ENCODE results near the gene ACOD1. TPM values are rescaled to one million over a fixed set of nuclear protein-coding genes. Genes with fewer than 3 reads are reported as not detected.

ACOD1 gene
- total RNA-seq, 1 experiment from 2014 or later = not detected

DNA sequence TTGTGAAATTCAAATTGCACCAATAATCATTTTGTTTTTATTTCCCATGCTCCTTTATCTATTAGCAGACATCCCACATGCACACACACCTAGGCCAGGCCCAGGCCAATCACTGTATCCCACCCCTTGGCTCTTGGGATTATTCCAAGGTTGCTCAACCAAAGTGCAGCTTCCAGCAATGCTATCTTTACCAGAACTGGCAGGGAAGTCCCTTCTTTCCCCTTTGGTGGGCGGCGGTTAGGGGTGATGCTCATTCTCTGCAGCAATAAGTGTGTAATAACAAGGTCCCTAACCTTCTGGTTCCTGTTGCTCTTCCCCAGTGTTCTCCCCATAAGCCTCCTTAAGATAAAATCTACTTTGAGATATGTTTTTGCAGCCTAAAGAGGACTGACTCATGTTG, 43.8 kb upstream of the ACOD1 start:
- H3K27ac ChIP-seq (ENCODE audit: low read length) = no peak overlapping the region
- intact Hi-C loops (cut with micrococcal nuclease) = loop anchor here (5.0 to 10.0 kb wide), 4 partner anchors 78 to 1220 kb away; no protein-coding TSS in a partner anchor
- peaks cover 7% of the 10 kb centered on the region; the same call in 1 of the 2 replicates for H3K27me3 ChIP-seq (ENCODE audit: low read length)
- POLR2A ChIA-PET (ENCODE audit: unreplicated experiment) = no interaction called here
- CTCF ChIA-PET = no interaction called here
- no peaks in the 10 kb centered on the region for H3F3A ChIP-seq (ENCODE audit: low read length, unreplicated experiment)
- no peak overlapping the region for H2AFZ ChIP-seq (ENCODE audit: low read length)
- H3K9me2 ChIP-seq (replicated peaks; ENCODE audit: low read length) = no peaks in the 10 kb centered on the region
- no peaks in the 10 kb centered on the region for H3K36me3 ChIP-seq (ENCODE audit: low read depth, low read length)
- H3K4me3 ChIP-seq (ENCODE audit: low read length) = no peak overlapping the region
- H3K9me3 ChIP-seq (ENCODE audit: low read length) = no peaks in the 10 kb centered on the region
- no peak overlapping the region for H3K4me2 ChIP-seq (ENCODE audit: low read length)
- no TSS peak for BruUV-seq (replicated peaks)
- TF ChIP-seq, protein P1, sequence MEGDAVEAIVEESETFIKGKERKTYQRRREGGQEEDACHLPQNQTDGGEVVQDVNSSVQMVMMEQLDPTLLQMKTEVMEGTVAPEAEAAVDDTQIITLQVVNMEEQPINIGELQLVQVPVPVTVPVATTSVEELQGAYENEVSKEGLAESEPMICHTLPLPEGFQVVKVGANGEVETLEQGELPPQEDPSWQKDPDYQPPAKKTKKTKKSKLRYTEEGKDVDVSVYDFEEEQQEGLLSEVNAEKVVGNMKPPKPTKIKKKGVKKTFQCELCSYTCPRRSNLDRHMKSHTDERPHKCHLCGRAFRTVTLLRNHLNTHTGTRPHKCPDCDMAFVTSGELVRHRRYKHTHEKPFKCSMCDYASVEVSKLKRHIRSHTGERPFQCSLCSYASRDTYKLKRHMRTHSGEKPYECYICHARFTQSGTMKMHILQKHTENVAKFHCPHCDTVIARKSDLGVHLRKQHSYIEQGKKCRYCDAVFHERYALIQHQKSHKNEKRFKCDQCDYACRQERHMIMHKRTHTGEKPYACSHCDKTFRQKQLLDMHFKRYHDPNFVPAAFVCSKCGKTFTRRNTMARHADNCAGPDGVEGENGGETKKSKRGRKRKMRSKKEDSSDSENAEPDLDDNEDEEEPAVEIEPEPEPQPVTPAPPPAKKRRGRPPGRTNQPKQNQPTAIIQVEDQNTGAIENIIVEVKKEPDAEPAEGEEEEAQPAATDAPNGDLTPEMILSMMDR (conservative IDR thresholded peaks at IDR 0.05; ENCODE audit: low read depth, low read length) = no peak
- no peaks in the 10 kb centered on the region for H3K79me2 ChIP-seq (ENCODE audit: low read length)
- DNase-seq (no peak), ATAC-seq (no peak)
- no peak overlapping the region for H3K9ac ChIP-seq (ENCODE audit: low read length)
- no peaks in the 10 kb centered on the region for H4K20me1 ChIP-seq (ENCODE audit: low read length)
- no peaks in the 10 kb centered on the region for H3K4me1 ChIP-seq (ENCODE audit: insufficient read depth, low read length)

DNA sequence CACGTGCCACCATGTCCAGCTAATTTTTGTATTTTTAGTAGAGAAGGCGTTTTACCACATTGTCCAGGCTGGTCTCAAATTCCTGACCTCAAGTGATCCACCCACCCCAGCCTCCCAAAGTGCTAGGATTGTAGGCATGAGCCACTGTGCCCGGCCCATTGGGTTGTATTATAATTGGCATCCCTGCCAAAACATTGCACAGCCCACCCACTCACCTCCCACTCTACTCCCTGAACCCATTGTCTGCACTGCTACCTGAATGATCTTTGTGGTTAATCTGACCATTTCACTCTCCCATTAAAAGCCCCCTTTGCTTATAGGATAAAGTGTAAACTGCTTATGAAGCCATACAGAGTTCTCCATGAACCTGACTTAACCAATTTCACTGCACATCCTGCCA, 35.8 kb upstream of the ACOD1 start:
- Histone ChIP-seq H4K20me1 (ENCODE audit: low read length) (no peaks in the 10 kb centered on the region), H3K27ac (ENCODE audit: low read length) (no peak overlapping the region), H3K4me2 (ENCODE audit: low read length) (no peak overlapping the region), H3K79me2 (ENCODE audit: low read length) (no peaks in the 10 kb centered on the region), H3K9me2 (replicated peaks; ENCODE audit: low read length) (no peaks in the 10 kb centered on the region), H3K9me3 (ENCODE audit: low read length) (no peaks in the 10 kb centered on the region), H2AFZ (ENCODE audit: low read length) (no peak overlapping the region), H3K4me3 (ENCODE audit: low read length) (no peak overlapping the region), H3F3A (ENCODE audit: low read length, unreplicated experiment) (no peaks in the 10 kb centered on the region), H3K27me3 (ENCODE audit: low read length) (no peaks in the 10 kb centered on the region), H3K36me3 (ENCODE audit: low read depth, low read length) (no peaks in the 10 kb centered on the region), H3K4me1 (ENCODE audit: insufficient read depth, low read length) (no peaks in the 10 kb centered on the region), H3K9ac (ENCODE audit: low read length) (no peak overlapping the region)
- ChIA-PET POLR2A (ENCODE audit: unreplicated experiment) (no interaction called here), CTCF (interaction anchor here (0.6 kb wide), 1 partner anchor 27 kb away, joined by 3 read pairs; no protein-coding TSS in a partner anchor)
- no peak for ATAC-seq
- no peak for DNase-seq
- intact Hi-C loops (cut with micrococcal nuclease) = no loop called here
- no TSS peak for BruUV-seq (replicated peaks)
- TF ChIP-seq, protein P1 (conservative IDR thresholded peaks at IDR 0.05; ENCODE audit: low read depth, low read length) = no peak
- TF ChIP-seq EZH2phosphoT487 (IDR thresholded peaks at IDR 0.05; ENCODE audit: borderline replicate concordance, low read length) = no peak

DNA sequence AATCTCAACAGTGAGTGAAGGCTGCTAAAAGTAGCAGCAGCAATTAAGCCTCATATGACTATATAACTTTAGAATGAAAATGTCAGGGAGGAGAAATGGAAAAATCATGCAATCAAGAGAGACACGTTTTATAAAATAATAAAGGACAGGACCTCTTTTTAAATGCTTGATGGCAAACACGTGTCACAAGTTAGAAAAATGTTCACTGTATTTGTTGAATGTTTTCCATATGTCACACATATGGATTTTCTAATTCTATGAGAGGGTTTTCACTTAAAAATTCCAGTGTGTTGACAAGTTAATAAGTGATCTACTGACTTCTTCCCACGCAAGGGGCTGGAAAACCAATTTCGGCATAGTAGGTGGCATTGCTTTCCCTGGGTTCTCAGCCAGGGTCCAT, 34.4 kb upstream of the ACOD1 start:
- no TSS peak for BruUV-seq (replicated peaks)
- DNase-seq = no peak
- Histone ChIP-seq H3K9me3 (ENCODE audit: low read length) (no peaks in the 10 kb centered on the region), H3K9me2 (replicated peaks; ENCODE audit: low read length) (no peaks in the 10 kb centered on the region), H3K36me3 (ENCODE audit: low read depth, low read length) (no peaks in the 10 kb centered on the region), H3K4me1 (ENCODE audit: insufficient read depth, low read length) (no peaks in the 10 kb centered on the region), H3K4me3 (ENCODE audit: low read length) (no peak overlapping the region), H3K27me3 (ENCODE audit: low read length) (no peaks in the 10 kb centered on the region), H3K79me2 (ENCODE audit: low read length) (no peaks in the 10 kb centered on the region), H4K20me1 (ENCODE audit: low read length) (no peaks in the 10 kb centered on the region), H3K9ac (ENCODE audit: low read length) (no peak overlapping the region), H3K4me2 (ENCODE audit: low read length) (no peak overlapping the region), H2AFZ (ENCODE audit: low read length) (no peak overlapping the region), H3F3A (ENCODE audit: low read length, unreplicated experiment) (no peaks in the 10 kb centered on the region), H3K27ac (ENCODE audit: low read length) (no peak overlapping the region)
- ChIA-PET POLR2A (ENCODE audit: unreplicated experiment) (no interaction called here), CTCF (no interaction called here)
- TF ChIP-seq EZH2 (IDR thresholded peaks at IDR 0.05; ENCODE audit: low read length, unreplicated experiment) (no peak), EZH2phosphoT487 (IDR thresholded peaks at IDR 0.05; ENCODE audit: borderline replicate concordance, low read length) (no peak)
- TF ChIP-seq, protein P1 (conservative IDR thresholded peaks at IDR 0.05; ENCODE audit: low read depth, low read length) = no peak
- intact Hi-C loops (cut with micrococcal nuclease) = no loop called here
- ATAC-seq = no peak
